HEK293 (cell line): ENCODE data around the gene GALR2.

Source experiments
- CTCF ChIA-PET: fragments of 350-600 bp; formaldehyde crosslinking; extraction: SDS; loops from one replicate; lab custom pipeline; 2021; ENCODE audit warnings: antibody characterized with exemption; lab: Yijun Ruan, JAX
- POLR2A ChIA-PET: fragments of 300-600 bp; formaldehyde crosslinking; extraction: SDS; loops from one replicate; lab custom pipeline; 2020; ENCODE audit warnings: antibody characterized with exemption, inconsistent platforms; lab: Yijun Ruan, JAX
- H3K27ac ChIP-seq: fragments of 200-500 bp; sonication (Bioruptor generic); 2 replicates; pipeline ENCODE4 v1.5.1; 2014; ENCODE audit warnings: low read depth, low read length, control low read depth, inconsistent platforms; ENCODE audit errors: extremely low read depth
- H3K36me3 ChIP-seq, 2 experiments: fragments of 200-500 bp in 1 of 2; sonication (Bioruptor generic) in 1 of 2; 1 replicate in 1 of 2; 2 replicates in 1 of 2; pipeline ENCODE4 v1.5.1; 2014 to 2017; ENCODE audit warnings: inconsistent platforms in 2 of 2, low read length in 2 of 2; ENCODE audit not compliant: control insufficient read depth in 2 of 2, insufficient read depth in 1 of 2
- H3K4me1 ChIP-seq: fragments of 200-500 bp; sonication (Bioruptor generic); 2 replicates; pipeline ENCODE4 v1.5.1; 2014; ENCODE audit warnings: mild to moderate bottlenecking, low read length, inconsistent platforms; ENCODE audit not compliant: control insufficient read depth, insufficient read depth
- H3K4me3 ChIP-seq: 2 replicates; pipeline ENCODE4 v1.5.1; 2011; ENCODE audit warnings: low read depth, mild to moderate bottlenecking, control low read depth, low read length, moderate library complexity
- H3K9me3 ChIP-seq: fragments of 200-500 bp; sonication (Bioruptor generic); 2 replicates; pipeline ENCODE4 v1.5.1; 2014; ENCODE audit warnings: low read depth, low read length, inconsistent platforms; ENCODE audit not compliant: control insufficient read depth, insufficient read depth
- GLI2 ChIP-seq: fragments of 450-650 bp; formaldehyde crosslinking; IDR thresholded peaks from 2 replicates; pipeline ENCODE4; 2017; ENCODE audit warnings: missing biosample characterization, missing genetic modification characterization, low read depth, borderline replicate concordance
- KLF17 ChIP-seq: fragments of 450-650 bp; formaldehyde crosslinking; IDR thresholded peaks from 2 replicates; pipeline ENCODE4 v1.5.1; 2016; ENCODE audit warnings: missing biosample characterization, missing genetic modification characterization
- YY1 ChIP-seq: fragments of 450-650 bp; formaldehyde crosslinking; IDR thresholded peaks from 2 replicates; pipeline ENCODE4 v1.5.1; 2018; ENCODE audit warnings: missing biosample characterization, missing genetic modification characterization
- ZEB2 ChIP-seq: fragments of 450-650 bp; formaldehyde crosslinking; IDR thresholded peaks from 2 replicates; pipeline ENCODE4 v1.5.1; 2016; ENCODE audit warnings: missing biosample characterization, missing genetic modification characterization
- ZNF10 ChIP-seq: fragments of 450-650 bp; formaldehyde crosslinking; IDR thresholded peaks from 2 replicates; pipeline ENCODE4 v1.5.1; 2017; ENCODE audit warnings: missing biosample characterization, missing genetic modification characterization
- ZNF133 ChIP-seq: fragments of 450-650 bp; formaldehyde crosslinking; IDR thresholded peaks from 2 replicates; pipeline ENCODE4 v1.5.1; 2016; ENCODE audit warnings: missing biosample characterization, missing genetic modification characterization
- ZNF146 ChIP-seq: fragments of 450-650 bp; formaldehyde crosslinking; IDR thresholded peaks from 2 replicates; pipeline ENCODE4 v1.5.1; 2016; ENCODE audit warnings: missing biosample characterization, missing genetic modification characterization
- ZNF148 ChIP-seq: fragments of 450-650 bp; formaldehyde crosslinking; IDR thresholded peaks from 2 replicates; pipeline ENCODE4 v1.5.0; 2017; ENCODE audit warnings: missing biosample characterization, missing genetic modification characterization, borderline replicate concordance
- ZNF23 ChIP-seq: fragments of 450-650 bp; formaldehyde crosslinking; IDR thresholded peaks from 2 replicates; pipeline ENCODE4 v1.5.1; 2016; ENCODE audit warnings: missing biosample characterization, missing genetic modification characterization, borderline replicate concordance
- ZNF449 ChIP-seq: fragments of 450-650 bp; formaldehyde crosslinking; IDR thresholded peaks from 2 replicates; pipeline ENCODE4 v1.5.1; 2017; ENCODE audit warnings: missing biosample characterization, mild to moderate bottlenecking, missing genetic modification characterization, moderate library complexity
- ZNF510 ChIP-seq: fragments of 450-650 bp; formaldehyde crosslinking; IDR thresholded peaks from 2 replicates; pipeline ENCODE4 v1.5.1; 2018; ENCODE audit warnings: mild to moderate bottlenecking, missing genetic modification characterization, missing biosample characterization; ENCODE audit not compliant: insufficient replicate concordance
- ZNF513 ChIP-seq: fragments of 450-650 bp; IDR thresholded peaks from 2 replicates; pipeline ENCODE4 v1.5.1; 2018; ENCODE audit warnings: missing biosample characterization, missing genetic modification characterization
- ZNF660 ChIP-seq: fragments of 450-650 bp; IDR thresholded peaks from 2 replicates; pipeline ENCODE4 v1.5.1; 2018; ENCODE audit warnings: missing biosample characterization, mild to moderate bottlenecking, missing genetic modification characterization
- ZNF664 ChIP-seq: fragments of 450-650 bp; formaldehyde crosslinking; IDR thresholded peaks from 2 replicates; pipeline ENCODE4 v1.5.1; 2016; ENCODE audit warnings: missing biosample characterization, missing genetic modification characterization
- ZNF830 ChIP-seq: fragments of 450-650 bp; IDR thresholded peaks from 2 replicates; pipeline ENCODE4 v1.5.0; 2018; ENCODE audit warnings: missing biosample characterization, missing genetic modification characterization, low read depth, mild to moderate bottlenecking, moderate library complexity
- TF ChIP-seq, protein P1 (sequence below): fragments of 450-650 bp; formaldehyde crosslinking; IDR thresholded peaks from 2 replicates; pipeline ENCODE4 v1.5.1; 2016; ENCODE audit warnings: missing biosample characterization, missing genetic modification characterization
- TF ChIP-seq, protein P2 (sequence below): fragments of 450-650 bp; formaldehyde crosslinking; IDR thresholded peaks from 2 replicates; pipeline ENCODE4 v1.5.1; 2016; ENCODE audit warnings: missing biosample characterization, missing genetic modification characterization

Gene GALR2

DNA sequence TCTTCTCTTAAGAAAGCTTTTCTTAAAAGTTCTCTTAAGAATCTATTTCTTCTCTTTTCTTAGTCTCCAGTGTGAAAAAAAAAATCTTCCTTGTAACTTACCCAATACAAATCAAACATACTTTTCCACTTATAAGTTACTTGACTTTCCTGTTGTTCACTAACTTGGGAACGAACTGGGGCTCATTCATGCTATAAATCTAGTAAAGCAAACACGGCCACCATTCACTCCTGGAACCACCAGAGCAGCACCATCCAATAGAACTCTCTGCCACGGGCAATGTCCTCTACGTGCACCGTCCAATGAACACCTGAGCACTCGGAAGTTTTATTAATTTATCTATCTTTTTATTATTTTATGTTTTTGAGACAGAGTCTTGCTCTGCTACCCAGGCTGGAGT lies 23.0 kb upstream of the GALR2 start:
- H3K9me3 ChIP-seq: no peaks in the 10 kb centered on the region
- no peak for TF ChIP-seq ZNF830 (tag by site-specific recombination)
- no peak for TF ChIP-seq ZNF146 (tag by site-specific recombination)
- TF ChIP-seq KLF17 (tag by site-specific recombination): no peak
- TF ChIP-seq, protein P1, sequence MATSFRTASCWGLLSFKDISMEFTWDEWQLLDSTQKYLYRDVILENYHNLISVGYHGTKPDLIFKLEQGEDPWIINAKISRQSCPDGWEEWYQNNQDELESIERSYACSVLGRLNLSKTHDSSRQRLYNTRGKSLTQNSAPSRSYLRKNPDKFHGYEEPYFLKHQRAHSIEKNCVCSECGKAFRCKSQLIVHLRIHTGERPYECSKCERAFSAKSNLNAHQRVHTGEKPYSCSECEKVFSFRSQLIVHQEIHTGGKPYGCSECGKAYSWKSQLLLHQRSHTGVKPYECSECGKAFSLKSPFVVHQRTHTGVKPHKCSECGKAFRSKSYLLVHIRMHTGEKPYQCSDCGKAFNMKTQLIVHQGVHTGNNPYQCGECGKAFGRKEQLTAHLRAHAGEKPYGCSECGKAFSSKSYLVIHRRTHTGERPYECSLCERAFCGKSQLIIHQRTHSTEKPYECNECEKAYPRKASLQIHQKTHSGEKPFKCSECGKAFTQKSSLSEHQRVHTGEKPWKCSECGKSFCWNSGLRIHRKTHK (tag by site-specific recombination): no peak
- TF ChIP-seq YY1: no peak
- TF ChIP-seq ZNF660 (tag by site-specific recombination): no peak
- no peak for TF ChIP-seq ZNF510 (tag by site-specific recombination)
- no peak for TF ChIP-seq ZNF23 (tag by site-specific recombination)
- no peak for TF ChIP-seq ZEB2 (tag by site-specific recombination)
- no peak for TF ChIP-seq ZNF664
- no peak for TF ChIP-seq GLI2 (tag by site-specific recombination)
- no peak for TF ChIP-seq ZNF148 (tag by site-specific recombination)
- TF ChIP-seq ZNF449 (tag by site-specific recombination): no peak
- TF ChIP-seq, protein P2, sequence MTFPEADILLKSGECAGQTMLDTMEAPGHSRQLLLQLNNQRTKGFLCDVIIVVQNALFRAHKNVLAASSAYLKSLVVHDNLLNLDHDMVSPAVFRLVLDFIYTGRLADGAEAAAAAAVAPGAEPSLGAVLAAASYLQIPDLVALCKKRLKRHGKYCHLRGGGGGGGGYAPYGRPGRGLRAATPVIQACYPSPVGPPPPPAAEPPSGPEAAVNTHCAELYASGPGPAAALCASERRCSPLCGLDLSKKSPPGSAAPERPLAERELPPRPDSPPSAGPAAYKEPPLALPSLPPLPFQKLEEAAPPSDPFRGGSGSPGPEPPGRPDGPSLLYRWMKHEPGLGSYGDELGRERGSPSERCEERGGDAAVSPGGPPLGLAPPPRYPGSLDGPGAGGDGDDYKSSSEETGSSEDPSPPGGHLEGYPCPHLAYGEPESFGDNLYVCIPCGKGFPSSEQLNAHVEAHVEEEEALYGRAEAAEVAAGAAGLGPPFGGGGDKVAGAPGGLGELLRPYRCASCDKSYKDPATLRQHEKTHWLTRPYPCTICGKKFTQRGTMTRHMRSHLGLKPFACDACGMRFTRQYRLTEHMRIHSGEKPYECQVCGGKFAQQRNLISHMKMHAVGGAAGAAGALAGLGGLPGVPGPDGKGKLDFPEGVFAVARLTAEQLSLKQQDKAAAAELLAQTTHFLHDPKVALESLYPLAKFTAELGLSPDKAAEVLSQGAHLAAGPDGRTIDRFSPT (tag by site-specific recombination): no peak
- TF ChIP-seq ZNF10 (tag by site-specific recombination): no peak
- no peak for TF ChIP-seq ZNF513 (tag by site-specific recombination)
- TF ChIP-seq ZNF133 (tag by site-specific recombination): no peak
- POLR2A ChIA-PET: interaction anchor here (2.3 kb wide), 1 partner anchor 21 kb away, joined by 5 read pairs; the partner anchor contains the start of gene SRP68
- H3K4me1 ChIP-seq: peaks cover 5% of the 10 kb centered on the region
- H3K4me3 ChIP-seq: no peak overlapping the region
- CTCF ChIA-PET: interaction anchor here (0.8 to 1.7 kb wide), 2 partner anchors 12 to 37 kb away, joined by 3 to 6 read pairs; no protein-coding TSS in a partner anchor
- no peak overlapping the region for H3K27ac ChIP-seq
- peaks cover 65 to 92% of the 10 kb centered on the region in 2 experiments for H3K36me3 ChIP-seq
